ENCODE measurements around the gene HOTAIR.
A peak's percentile ranks its signal among the peaks of the same experiment; 100 is the strongest.

HOTAIR gene

GRCh38 chr12:53996240-53997203 is 21.8 kb upstream of the HOTAIR start:
- no peak for TF ChIP-seq CTCF (conservative IDR thresholded peaks at IDR 0.05; ENCODE audit: low read depth)
- CTCF ChIA-PET = interaction anchor here (1.0 to 4.3 kb wide), 3 partner anchors 11 to 211 kb away, joined by 3 to 15 read pairs (median 11); partner anchors contain the start of gene HOXC10

GRCh38 chr12:53995378-53996239 is 20.9 kb upstream of the HOTAIR start:
- DNase-seq (ENCODE audit: low spot score) = peak; percentile 57
- ChIA-PET POLR2A (ENCODE audit: low non-redundant PET) (interaction anchor here (0.5 kb wide), 1 partner anchor 10 kb away, joined by 3 read pairs; no protein-coding TSS in a partner anchor), CTCF (interaction anchor here (0.6 to 1.7 kb wide), 4 partner anchors 11 to 459 kb away, joined by 3 to 11 read pairs (median 3); partner anchors contain the start of gene HOXC10)
- TF ChIP-seq CTCF (conservative IDR thresholded peaks at IDR 0.05; ENCODE audit: low read depth) = no peak
- H3K27ac ChIP-seq = peak overlapping the region; percentile 52

More at GRCh38 chr12:53996240-53997203, 21.8 kb upstream of the HOTAIR start:
- POLR2A ChIA-PET (ENCODE audit: low non-redundant PET) = interaction anchor here (0.6 kb wide), 1 partner anchor 21 kb away, joined by 10 read pairs; no protein-coding TSS in a partner anchor
- H3K27ac ChIP-seq = peak overlapping the region; percentile 52
- DNase-seq (ENCODE audit: low spot score) = no peak

- POLR2A ChIA-PET (ENCODE audit: low non-redundant PET) = interaction anchor here (0.5 kb wide), 1 partner anchor 9 kb away, joined by 3 read pairs; no protein-coding TSS in a partner anchor
- peak overlapping the region; percentile 52 for H3K27ac ChIP-seq
- CTCF ChIA-PET = interaction anchor here (0.6 to 1.7 kb wide), 3 partner anchors 10 to 460 kb away, joined by 3 to 11 read pairs (median 3); partner anchors contain the start of gene HOXC10
- DNase-seq (ENCODE audit: low spot score) = no peak
- TF ChIP-seq CTCF (conservative IDR thresholded peaks at IDR 0.05; ENCODE audit: low read depth) = no peak
These were observed 20.2 kb upstream of the HOTAIR start for GRCh38 chr12:53995002-53995377.

- peak overlapping the region; percentile 52; the same call in 1 of the 2 replicates for H3K27ac ChIP-seq
- no peak for DNase-seq (ENCODE audit: low spot score)
- TF ChIP-seq CTCF (conservative IDR thresholded peaks at IDR 0.05; ENCODE audit: low read depth) = no peak
- CTCF ChIA-PET = interaction anchor here (1.4 to 1.7 kb wide), 2 partner anchors 9 kb away, joined by 4 to 11 read pairs; partner anchors contain the start of gene HOXC10
- POLR2A ChIA-PET (ENCODE audit: low non-redundant PET) = interaction anchor here (0.5 kb wide), 1 partner anchor 9 kb away, joined by 3 read pairs; no protein-coding TSS in a partner anchor
These were observed 19.7 kb upstream of the HOTAIR start for GRCh38 chr12:53994264-53995001.

GRCh38 chr12:53994009-53994263 is 19.2 kb upstream of the HOTAIR start:
- TF ChIP-seq CTCF (conservative IDR thresholded peaks at IDR 0.05; ENCODE audit: low read depth) = no peak
- ChIA-PET CTCF (interaction anchor here (1.4 to 1.5 kb wide), 2 partner anchors 9 to 248 kb away, joined by 3 to 4 read pairs; partner anchors contain the start of gene HOXC10), POLR2A (ENCODE audit: low non-redundant PET) (no interaction called here)
- no peak overlapping the region for H3K27ac ChIP-seq
- DNase-seq (ENCODE audit: low spot score) = no peak
